H9 (cell line): ENCODE results near the gene CERS6. TPM values are rescaled to one million over a fixed set of nuclear protein-coding genes. Genes with fewer than 3 reads are reported as not detected.
A peak's percentile ranks its signal among the peaks of the same experiment; 100 is the strongest.

Experiments used
- DNase-seq: peaks from one replicate; pipeline ENCODE4 v3.0.0-alpha.2; 2017
- H2AFZ ChIP-seq: one replicate; pipeline ENCODE4 v1.6.1; 2013; ENCODE audit warnings: mild to moderate bottlenecking, low read length, control low read depth, moderate library complexity
- H2AK5ac ChIP-seq: 2 replicates; pipeline ENCODE4 v1.6.1; 2013; ENCODE audit warnings: low read length, control low read depth, mixed read lengths; ENCODE audit not compliant: insufficient read length
- H2BK120ac ChIP-seq: one replicate; pipeline ENCODE4 v1.6.1; 2013; ENCODE audit warnings: low read depth, mild to moderate bottlenecking, low read length, control low read depth, inconsistent platforms; ENCODE audit not compliant: poor library complexity, severe bottlenecking
- H2BK12ac ChIP-seq: 2 replicates; pipeline ENCODE4 v1.6.1; 2013; ENCODE audit warnings: low read length, control low read depth, mixed read lengths, low read depth; ENCODE audit not compliant: insufficient read length
- H2BK15ac ChIP-seq: 2 replicates; pipeline ENCODE4 v1.6.1; 2013; ENCODE audit warnings: low read depth, low read length, control low read depth
- H2BK20ac ChIP-seq: one replicate; pipeline ENCODE4 v1.6.1; 2013; ENCODE audit warnings: low read depth, mild to moderate bottlenecking, low read length, control low read depth, inconsistent platforms; ENCODE audit not compliant: poor library complexity, severe bottlenecking
- H2BK5ac ChIP-seq: 2 replicates; pipeline ENCODE4 v1.6.1; 2013; ENCODE audit warnings: low read length, control low read depth, mixed read lengths; ENCODE audit not compliant: insufficient read length
- H3K14ac ChIP-seq: 2 replicates; pipeline ENCODE4 v1.6.1; 2013; ENCODE audit warnings: low read length, control low read depth; ENCODE audit not compliant: insufficient read depth
- H3K18ac ChIP-seq: 2 replicates; pipeline ENCODE4 v1.6.1; 2013; ENCODE audit warnings: low read depth, mild to moderate bottlenecking, mixed read lengths, low read length, control low read depth; ENCODE audit not compliant: insufficient read length
- H3K23ac ChIP-seq: 2 replicates; pipeline ENCODE4 v1.6.1; 2013; ENCODE audit warnings: low read length, control low read depth, mixed read lengths, low read depth; ENCODE audit not compliant: insufficient read length
- H3K23me2 ChIP-seq: 2 replicates; pipeline ENCODE4 v1.6.1; 2013; ENCODE audit warnings: low read depth, mild to moderate bottlenecking, mixed read lengths, low read length, control low read depth; ENCODE audit not compliant: insufficient read length, poor library complexity, severe bottlenecking
- H3K27ac ChIP-seq: 2 replicates; pipeline ENCODE4 v1.5.1; 2013; ENCODE audit warnings: low read length, control low read depth, mixed read lengths, low read depth; ENCODE audit not compliant: insufficient read length
- H3K27me3 ChIP-seq: 2 replicates; pipeline ENCODE4 v1.6.1; 2013; ENCODE audit warnings: low read length, control low read depth, inconsistent platforms; ENCODE audit not compliant: insufficient read depth
- H3K4ac ChIP-seq: 2 replicates; pipeline ENCODE4 v1.6.1; 2013; ENCODE audit warnings: low read depth, mild to moderate bottlenecking, control low read depth, inconsistent platforms, low read length, moderate library complexity
- H3K4me1 ChIP-seq: 2 replicates; pipeline ENCODE4 v1.6.1; 2013; ENCODE audit warnings: low read length, control low read depth, inconsistent platforms; ENCODE audit not compliant: insufficient read depth
- H3K4me2 ChIP-seq: 2 replicates; pipeline ENCODE4 v1.6.1; 2013; ENCODE audit warnings: low read length, control low read depth, mixed read lengths; ENCODE audit not compliant: insufficient read length, insufficient read depth
- H3K56ac ChIP-seq: 2 replicates; pipeline ENCODE4 v1.6.1; 2013; ENCODE audit warnings: low read depth, mild to moderate bottlenecking, mixed read lengths, low read length, control low read depth; ENCODE audit not compliant: insufficient read length
- H3K79me1 ChIP-seq: 2 replicates; pipeline ENCODE4 v1.6.1; 2013; ENCODE audit warnings: low read depth, mild to moderate bottlenecking, moderate library complexity, low read length, control low read depth, inconsistent platforms; ENCODE audit not compliant: insufficient read depth, poor library complexity, severe bottlenecking
- H3K79me2 ChIP-seq: 2 replicates; pipeline ENCODE4 v1.6.1; 2013; ENCODE audit warnings: low read length, control low read depth, inconsistent platforms; ENCODE audit not compliant: insufficient read depth
- H3K9ac ChIP-seq: 2 replicates; pipeline ENCODE4 v1.6.1; 2013; ENCODE audit warnings: low read length, control low read depth, mixed read lengths; ENCODE audit not compliant: insufficient read length; ENCODE audit errors: extremely low read depth
- H3K9me3 ChIP-seq: one replicate; pipeline ENCODE4 v1.6.1; 2013; ENCODE audit warnings: low read depth, low read length, inconsistent platforms; ENCODE audit not compliant: control insufficient read depth
- H3T11ph ChIP-seq: one replicate; pipeline ENCODE4 v1.6.1; 2013; ENCODE audit warnings: mild to moderate bottlenecking, low read length, control low read depth, inconsistent platforms
- H4K20me1 ChIP-seq: one replicate; pipeline ENCODE4 v1.6.1; 2013; ENCODE audit not compliant: control insufficient read depth, insufficient read length, insufficient read depth
- H4K5ac ChIP-seq: 2 replicates; pipeline ENCODE4 v1.6.1; 2013; ENCODE audit warnings: low read depth, mild to moderate bottlenecking, mixed read lengths, low read length, control low read depth; ENCODE audit not compliant: insufficient read length
- H4K8ac ChIP-seq: replicated peaks from 2 replicates; pipeline ENCODE4 v1.6.1; 2013; ENCODE audit warnings: low read length, control low read depth, mixed read lengths, low read depth; ENCODE audit not compliant: insufficient read length
- H4K91ac ChIP-seq: 2 replicates; pipeline ENCODE4 v1.6.1; 2013; ENCODE audit warnings: low read depth, mild to moderate bottlenecking, moderate library complexity, mixed read lengths, low read length, control low read depth; ENCODE audit not compliant: insufficient read length
- H3K27ac Mint-ChIP-seq, 3 experiments: 2 replicates in 2 of 3; 3 replicates in 1 of 3; pipeline ENCODE4 v1.8.0; 2020 to 2021; ENCODE audit warnings: mixed read lengths in 3 of 3, mild to moderate bottlenecking in 1 of 3, moderate library complexity in 1 of 3
- H3K27me3 Mint-ChIP-seq: 2 replicates; pipeline ENCODE4 v1.8.0; 2021; ENCODE audit warnings: low read depth, mild to moderate bottlenecking, moderate library complexity, mixed read lengths
- H3K36me3 Mint-ChIP-seq, 3 experiments: 2 replicates in 2 of 3; 3 replicates in 1 of 3; pipeline ENCODE4 v1.8.0; 2020 to 2021; ENCODE audit warnings: low read depth in 3 of 3, mixed read lengths in 3 of 3; ENCODE audit not compliant: insufficient read depth in 1 of 3
- H3K4me1 Mint-ChIP-seq, 2 experiments: 2 replicates each; pipeline ENCODE4 v1.8.0; 2020; ENCODE audit warnings: mixed read lengths in 2 of 2
- H3K4me3 Mint-ChIP-seq, 2 experiments: 2 replicates in 1 of 2; 3 replicates in 1 of 2; pipeline ENCODE4 v1.8.0; 2020 to 2021; ENCODE audit warnings: mild to moderate bottlenecking in 2 of 2, mixed read lengths in 2 of 2, moderate library complexity in 1 of 2
- H3K9me3 Mint-ChIP-seq, 2 experiments: 2 replicates in 1 of 2; 3 replicates in 1 of 2; pipeline ENCODE4 v1.8.0; 2020; ENCODE audit warnings: mild to moderate bottlenecking in 2 of 2, mixed read lengths in 2 of 2, moderate library complexity in 1 of 2
- CTCF ChIP-seq: fragments of 200-600 bp; sonication (generic); conservative IDR thresholded peaks from 3 replicates; pipeline ENCODE4 v1.8.0; 2021; ENCODE audit warnings: antibody characterized with exemption, mild to moderate bottlenecking
- WGBS: extraction: QIAGEN DNeasy Blood & Tissue Kit; methylation state at CpG from one replicate; pipeline ENCODE4 v1.1.7; 2013; ENCODE audit warnings: missing lambda C conversion rate, low lambda C conversion rate, mixed read lengths; ENCODE audit not compliant: insufficient read length; ENCODE audit errors: extremely low coverage; 5-methylcytosine and 5-hydroxymethylcytosine counted together
- total RNA-seq: library from RNA; stranded (reverse); gene quantifications from 2 replicates; pipeline ENCODE4 v1.2.1, GENCODE V29; 2021

CERS6 gene
- total RNA-seq, 1 experiment from 2014 or later: 17.7 TPM

- TF ChIP-seq CTCF: no peak
- H2AFZ ChIP-seq: no peak overlapping the region
- no peaks in the 10 kb centered on the region for H3K23me2 ChIP-seq
- H2BK120ac ChIP-seq: no peak overlapping the region
- no peak overlapping the region for H3K23ac ChIP-seq
- no peak overlapping the region for H2AK5ac ChIP-seq
- no peak overlapping the region for H3T11ph ChIP-seq
- Mint-ChIP-seq H3K9me3 (no peaks in the 10 kb centered on the region), H3K27ac (peak overlapping the region in 1 of 3 experiments; percentile 26; a peak in 1 of 7 replicates), H3K4me1 (no peaks in the 10 kb centered on the region; a peak in 1 of 4 replicates), H3K27me3 (no peaks in the 10 kb centered on the region), H3K4me3 (no peak overlapping the region), H3K36me3 (peaks cover 0 to 2% (median 2%) of the 10 kb centered on the region in 3 experiments; a peak in 3 of 7 replicates)
- H3K27me3 ChIP-seq: no peaks in the 10 kb centered on the region
- no peak overlapping the region for H3K9ac ChIP-seq
- no peak overlapping the region for H4K91ac ChIP-seq
- WGBS: no CpG with 5 or more reads among the region's 3 CpGs
- no peak overlapping the region for H2BK20ac ChIP-seq
- H3K79me1 ChIP-seq: no peaks in the 10 kb centered on the region
- no peaks in the 10 kb centered on the region for H4K20me1 ChIP-seq
- H3K18ac ChIP-seq: no peak overlapping the region
- no peak overlapping the region for H2BK15ac ChIP-seq
- no peaks in the 10 kb centered on the region for H3K79me2 ChIP-seq
- H3K4me2 ChIP-seq: no peak overlapping the region
- no peak overlapping the region for H2BK12ac ChIP-seq
- H3K4me1 ChIP-seq: no peaks in the 10 kb centered on the region
- no peak overlapping the region for H2BK5ac ChIP-seq
- no peak overlapping the region for H3K14ac ChIP-seq
- no peak overlapping the region for H3K27ac ChIP-seq
- H3K56ac ChIP-seq: no peak overlapping the region
- no peak for DNase-seq
- no peaks in the 10 kb centered on the region for H3K9me3 ChIP-seq
- no peak overlapping the region for H4K5ac ChIP-seq
- H4K8ac ChIP-seq: no peak overlapping the region
- no peak overlapping the region for H3K4ac ChIP-seq
Observed at GRCh38 chr2:168717790-168718502, 261.9 kb downstream of the CERS6 start.
